NCI-H446 treated with DMSO at 0.1 percent for 48 hours (cell line): ENCODE measurements around the gene DUSP6.

Experiments
- DNase-seq: peaks from one replicate; lab custom pipeline; 2025; lab: John Stamatoyannopoulos, UW

DUSP6 gene

GRCh38 chr12:89373763-89374572 is 21.7 kb upstream of the DUSP6 start:
- no peak for DNase-seq

GRCh38 chr12:89372584-89373370 is 20.5 kb upstream of the DUSP6 start:
- no peak for DNase-seq

- no peak for DNase-seq
These were observed 18.5 kb upstream of the DUSP6 start for GRCh38 chr12:89370850-89371249.

DNA sequence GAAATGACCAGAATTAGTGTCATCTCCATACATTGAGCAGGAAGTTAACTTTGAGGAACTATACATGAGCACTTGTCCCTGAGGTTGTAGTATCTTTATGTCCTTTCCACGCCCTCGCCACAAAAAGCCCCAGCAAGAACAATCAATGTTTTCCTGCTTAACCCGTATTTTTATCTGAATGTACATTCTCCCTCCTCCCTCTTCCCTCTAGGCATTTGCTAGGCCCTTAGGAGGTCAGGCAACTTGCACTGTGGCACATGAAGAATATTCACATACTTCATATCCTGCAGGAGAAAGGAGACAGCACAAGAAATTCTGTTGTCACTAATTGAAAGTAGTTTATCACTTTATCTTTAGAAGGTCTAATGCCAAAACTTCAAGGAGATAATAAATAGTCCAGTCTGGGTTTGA is 18.1 kb upstream of the DUSP6 start:
- DNase-seq = no peak

GRCh38 chr12:89369166-89369565 is 16.9 kb upstream of the DUSP6 start:
- DNase-seq = no peak

DNA sequence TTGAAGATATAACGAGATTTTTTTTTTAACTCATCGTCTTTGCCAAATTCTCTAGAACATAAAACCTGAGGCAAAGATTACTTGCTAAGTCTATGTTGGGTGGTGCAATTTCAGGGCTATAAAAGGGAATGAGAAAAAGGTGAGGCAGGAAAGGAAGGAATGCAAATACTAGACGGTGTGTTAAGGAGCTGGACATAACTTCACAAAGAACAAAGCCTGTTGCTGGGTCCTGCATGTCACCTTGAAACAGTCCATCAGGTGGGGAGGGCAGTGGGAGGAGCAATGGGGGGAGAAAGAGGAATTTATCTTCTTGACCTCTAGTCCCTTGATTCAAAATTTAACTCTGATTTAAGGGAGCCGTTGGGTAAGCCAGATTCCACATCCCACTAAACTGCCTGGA is 16.1 kb upstream of the DUSP6 start:
- no peak for DNase-seq

- DNase-seq = no peak
These were observed 14.5 kb upstream of the DUSP6 start for GRCh38 chr12:89366676-89367364.

DNA sequence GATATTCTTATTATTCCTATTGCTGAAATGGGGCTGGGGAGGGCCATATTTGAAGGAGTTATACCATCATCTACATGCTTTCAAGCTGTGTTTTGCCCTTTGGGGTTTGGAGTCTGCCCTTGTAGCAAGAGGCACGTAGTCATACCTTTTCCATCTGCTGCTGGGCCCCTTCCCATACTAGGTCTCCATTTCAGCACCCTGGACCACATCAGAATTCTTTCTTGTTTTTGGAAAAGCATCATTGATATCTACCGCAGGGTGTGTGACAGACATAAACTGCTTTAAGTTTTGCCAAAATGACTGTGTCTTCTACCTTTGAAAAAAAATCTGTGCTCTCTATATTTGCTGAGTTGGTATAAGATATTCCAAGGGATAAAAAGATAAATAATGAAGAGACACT is 12.3 kb upstream of the DUSP6 start:
- no peak for DNase-seq

DNA sequence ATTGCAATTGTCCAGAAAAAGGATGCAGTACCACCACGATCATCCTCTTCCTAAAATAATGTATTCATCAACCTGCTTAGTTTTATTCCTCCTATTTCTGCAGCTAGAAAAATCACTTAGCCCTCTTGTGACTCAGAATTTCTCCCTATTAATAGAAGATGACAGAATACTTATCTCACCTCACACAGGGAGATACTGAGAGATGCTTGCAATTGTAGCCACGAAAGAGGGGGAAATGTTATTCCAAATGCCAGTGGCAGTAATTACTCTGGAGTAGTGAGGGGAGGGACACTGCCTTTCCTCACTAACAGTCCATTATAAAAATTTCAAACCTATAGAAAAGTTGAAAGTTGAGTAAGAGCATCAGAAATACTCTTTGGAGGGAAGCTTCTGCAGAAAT is 11.8 kb upstream of the DUSP6 start:
- DNase-seq = no peak

- DNase-seq = no peak
These were observed 11.3 kb upstream of the DUSP6 start for GRCh38 chr12:89363582-89363981.

DNA sequence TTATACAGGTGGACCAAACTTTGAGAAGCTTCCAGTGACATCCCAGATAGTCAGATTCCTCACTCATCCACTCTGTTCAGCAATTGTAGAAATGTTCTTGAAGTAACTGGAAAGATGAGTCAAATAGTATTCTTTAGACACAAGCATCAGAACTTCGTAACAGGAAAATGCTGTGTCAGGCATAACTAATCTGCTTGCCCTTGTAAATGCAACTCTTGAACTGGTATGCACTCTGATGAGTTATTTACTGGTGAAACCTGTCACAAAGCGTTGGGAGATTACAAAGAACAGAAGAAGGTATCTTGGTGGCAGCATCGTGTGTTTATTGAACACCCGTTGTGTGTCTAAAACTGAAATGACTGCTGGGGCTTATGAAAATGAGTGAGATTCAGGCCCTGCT is 10.8 kb upstream of the DUSP6 start:
- no peak for DNase-seq

- DNase-seq = no peak
These were observed 7.3 kb upstream of the DUSP6 start for GRCh38 chr12:89359615-89360014.

DNA sequence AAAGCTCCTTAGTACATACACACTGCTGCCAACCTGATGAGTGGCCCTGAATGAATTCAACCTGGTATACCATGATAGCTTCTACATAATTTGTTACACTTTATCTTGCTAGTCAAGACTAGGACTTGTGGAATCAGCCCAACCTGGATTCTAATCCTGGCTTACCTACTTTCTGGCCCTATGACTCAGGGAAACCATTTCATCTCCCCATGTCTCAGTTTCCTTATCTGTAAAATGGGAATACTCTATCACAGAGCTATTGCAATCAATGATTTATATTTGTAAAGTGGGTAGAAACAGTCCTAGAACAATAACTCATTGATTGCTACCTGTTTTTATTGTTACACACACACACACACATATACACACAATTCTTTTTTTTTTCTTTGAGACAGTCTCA is 6.5 kb upstream of the DUSP6 start:
- no peak for DNase-seq

DNA sequence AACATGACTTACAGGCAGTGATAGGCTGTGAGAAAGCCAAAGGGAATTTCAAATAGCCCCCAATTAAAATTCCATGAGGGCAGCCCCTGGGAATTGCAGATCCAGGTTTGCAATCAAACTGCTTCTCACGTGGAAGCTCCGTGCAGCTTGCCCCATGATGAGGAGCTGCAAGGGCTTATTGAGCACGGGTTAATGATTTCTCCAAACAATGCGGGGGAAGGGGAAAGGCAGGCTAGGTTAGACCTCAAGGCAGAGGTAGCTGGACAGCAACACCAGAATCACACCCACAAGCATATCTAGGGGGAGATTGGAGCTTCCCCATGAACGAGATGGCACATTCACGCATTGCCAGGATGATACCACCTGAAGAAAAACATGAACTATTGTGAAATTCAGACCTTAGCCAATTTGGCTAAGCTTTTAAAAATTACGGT is 5.0 kb upstream of the DUSP6 start:
- DNase-seq = no peak

DNA sequence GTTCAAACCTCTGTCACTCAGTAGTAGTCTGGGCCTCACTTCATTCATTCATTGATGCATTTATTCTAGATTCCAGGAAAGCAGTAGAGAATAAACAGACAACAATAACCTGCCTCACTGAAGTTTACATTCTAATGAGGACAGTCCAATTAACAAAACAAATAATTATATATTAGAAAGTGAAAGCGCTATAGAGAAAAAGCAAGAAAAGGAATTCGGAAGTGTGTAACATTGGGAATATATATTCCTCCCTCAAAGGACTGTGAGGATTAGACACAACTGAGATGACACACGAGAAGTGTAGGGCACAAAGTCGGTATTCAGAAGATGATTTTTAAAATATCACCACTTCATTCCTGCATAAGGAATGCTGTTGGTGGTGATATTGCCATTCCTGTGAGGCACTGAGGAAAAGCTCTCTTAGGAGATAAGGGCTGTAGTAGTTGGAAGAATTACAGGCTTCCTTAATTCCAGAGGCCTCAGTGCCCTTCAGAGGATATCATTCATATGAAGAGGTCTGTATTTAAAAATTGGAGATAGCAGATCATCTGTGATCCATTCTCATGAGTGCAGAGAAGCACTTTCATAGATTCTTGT is 3.9 kb upstream of the DUSP6 start:
- no peak for DNase-seq

DNA sequence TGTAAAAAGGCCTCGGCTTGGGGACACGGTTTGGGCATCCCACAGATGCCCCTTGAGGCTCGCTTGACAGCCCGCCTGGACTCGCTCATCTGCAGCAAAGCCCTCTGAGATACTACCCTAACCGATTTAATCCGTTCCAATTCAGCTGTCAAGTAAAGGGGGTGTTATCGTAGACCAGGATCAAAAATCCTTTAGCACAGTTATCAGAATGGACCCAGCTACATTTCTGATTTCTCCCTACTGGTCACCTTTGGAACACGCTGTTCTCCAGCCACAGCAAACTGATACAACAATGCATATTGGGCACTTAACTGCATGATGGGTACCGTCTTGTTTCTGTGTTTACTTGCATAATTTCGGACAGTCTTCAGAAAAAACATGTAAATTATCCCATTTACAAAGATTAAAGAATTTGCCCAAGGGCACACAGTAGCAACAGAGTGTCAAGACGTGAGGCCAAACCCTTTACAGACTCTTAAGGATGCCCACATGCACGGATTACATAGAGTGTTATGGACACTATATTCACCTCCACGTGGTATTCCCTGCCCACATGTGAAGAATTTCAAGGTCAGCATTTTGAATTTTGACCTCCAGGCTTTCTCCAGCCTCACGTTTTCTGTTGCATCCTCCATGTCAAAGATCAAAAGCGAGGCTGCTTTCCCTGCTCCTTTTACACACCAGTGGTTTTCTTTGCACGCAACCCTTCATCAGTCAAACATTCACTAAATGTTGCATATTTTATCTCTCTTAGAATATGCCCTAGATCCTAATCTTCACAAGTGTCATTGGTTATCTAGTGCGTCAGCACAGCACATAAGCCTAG is 3.2 kb upstream of the DUSP6 start:
- no peak for DNase-seq

DNA sequence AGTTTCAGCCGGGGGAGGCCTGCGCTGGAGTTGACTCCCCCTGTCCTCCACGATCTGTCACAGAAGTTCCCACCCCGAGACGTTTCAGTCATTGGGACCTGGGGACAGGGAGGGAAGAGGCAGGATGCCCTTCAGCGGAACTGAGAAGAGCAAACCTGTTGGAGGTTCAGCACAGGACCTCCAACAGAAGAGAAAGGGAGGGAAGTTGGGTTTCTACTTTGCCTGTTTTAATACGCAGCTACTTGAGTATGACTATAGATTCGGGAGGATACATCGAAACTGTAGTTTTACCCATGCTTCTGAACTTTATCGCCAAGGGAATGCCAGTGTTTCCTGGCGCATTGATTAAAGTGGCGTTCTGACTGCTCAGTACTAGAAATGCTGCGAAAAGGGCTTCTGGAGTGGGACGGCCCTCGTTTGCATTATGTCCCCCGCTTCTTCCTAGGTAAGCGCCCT is 2.3 kb upstream of the DUSP6 start:
- no peak for DNase-seq

DNA sequence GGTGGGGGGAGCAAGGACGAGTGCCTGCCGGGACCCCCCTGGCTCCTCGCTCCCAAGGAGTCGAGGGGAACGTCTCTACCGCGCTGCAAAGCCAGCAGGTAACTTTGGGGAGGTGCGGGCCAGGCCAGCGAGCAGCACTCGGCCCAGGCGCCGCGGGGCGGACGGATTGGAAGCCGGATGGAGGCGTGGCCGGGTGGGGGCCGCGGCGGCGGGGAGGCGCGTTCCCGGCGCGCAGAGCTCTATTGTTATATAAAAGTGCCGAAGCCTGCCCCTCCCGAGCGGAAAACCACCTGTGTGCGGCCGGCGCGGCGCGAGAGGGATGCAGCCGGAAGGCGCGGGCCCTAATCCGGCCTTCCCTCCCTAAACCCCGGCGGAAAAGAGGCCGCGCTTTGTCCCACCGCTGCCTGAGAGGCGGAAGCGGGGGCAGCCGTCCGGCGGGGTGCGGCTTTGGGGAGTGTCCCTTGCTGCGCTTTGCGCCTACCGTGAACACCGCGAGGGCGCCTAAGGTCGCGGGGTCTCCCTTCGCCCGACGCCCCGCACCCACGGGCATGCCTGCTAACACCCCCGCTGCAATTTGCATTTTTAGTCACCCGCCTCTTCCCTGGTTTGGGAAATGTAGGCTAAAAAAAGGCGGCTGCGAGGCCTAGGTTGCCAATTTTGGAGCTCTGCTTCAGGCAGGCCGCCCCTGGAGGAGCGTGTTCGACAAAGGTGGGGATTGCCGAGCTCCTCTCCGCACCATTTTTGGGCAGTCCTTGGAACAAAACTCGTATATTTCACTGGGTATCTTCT is 1.7 kb upstream of the DUSP6 start:
- peak; percentile 28 for DNase-seq

DNA sequence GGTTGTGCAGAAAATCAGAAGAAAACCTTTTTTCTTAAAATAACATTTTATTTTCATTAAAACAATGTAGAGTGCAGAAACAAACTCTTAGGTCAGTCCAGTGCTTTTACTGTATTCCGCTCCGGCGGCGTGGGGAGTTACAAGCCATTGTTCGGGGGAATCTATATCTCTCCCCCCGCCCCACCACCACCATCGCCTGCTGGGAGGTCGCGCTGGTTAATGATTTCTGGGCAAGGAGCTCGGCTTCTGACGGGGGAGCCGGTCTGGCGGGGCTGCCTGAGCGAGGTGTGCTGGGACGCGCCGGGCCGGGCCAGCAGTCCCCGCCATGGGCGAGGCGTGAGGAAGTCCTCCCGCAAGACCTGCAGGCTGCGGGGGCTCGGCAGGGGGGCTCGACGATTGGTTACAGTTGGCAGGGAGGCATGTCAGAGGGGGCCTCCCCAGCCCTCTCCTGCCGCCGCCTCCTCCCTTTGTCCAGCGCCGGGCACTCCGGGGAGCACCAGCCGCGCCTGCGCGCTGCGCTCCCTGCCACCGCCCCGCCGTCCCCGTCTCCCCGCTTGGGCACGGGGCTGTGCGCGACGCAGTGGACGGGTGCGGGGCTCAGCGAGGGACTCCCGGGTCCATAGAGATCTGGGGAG is 1.0 kb upstream of the DUSP6 start:
- DNase-seq = peak; percentile 56

DNA sequence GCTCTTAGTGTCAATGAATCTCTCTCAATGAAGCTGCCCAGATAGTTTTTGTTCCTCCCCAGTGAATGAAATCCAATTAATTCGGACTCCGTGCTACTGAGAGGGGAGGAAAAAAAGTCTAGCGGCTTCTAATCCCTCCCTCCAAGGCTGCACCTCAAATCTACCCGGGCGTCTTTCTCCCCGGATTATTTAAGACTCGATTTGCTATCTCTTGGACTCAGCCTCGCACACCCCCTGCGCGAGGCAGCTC is 134 bp downstream of the DUSP6 start:
- no peak for DNase-seq
